GM04503 (cell line): ENCODE data around the gene PEX3.
A peak's percentile ranks its signal among the peaks of the same experiment; 100 is the strongest.
"Not testable (repeated sequence)": the region's sequence is repeated elsewhere in the genome, so short reads cannot be mapped to it uniquely, and the experiment has no call there.

ENCODE experiments used
- DNase-seq: peaks from one replicate; pipeline ENCODE4 v3.0.0-alpha.2; 2012; ENCODE audit warnings: low read depth

The PEX3 gene

DNA sequence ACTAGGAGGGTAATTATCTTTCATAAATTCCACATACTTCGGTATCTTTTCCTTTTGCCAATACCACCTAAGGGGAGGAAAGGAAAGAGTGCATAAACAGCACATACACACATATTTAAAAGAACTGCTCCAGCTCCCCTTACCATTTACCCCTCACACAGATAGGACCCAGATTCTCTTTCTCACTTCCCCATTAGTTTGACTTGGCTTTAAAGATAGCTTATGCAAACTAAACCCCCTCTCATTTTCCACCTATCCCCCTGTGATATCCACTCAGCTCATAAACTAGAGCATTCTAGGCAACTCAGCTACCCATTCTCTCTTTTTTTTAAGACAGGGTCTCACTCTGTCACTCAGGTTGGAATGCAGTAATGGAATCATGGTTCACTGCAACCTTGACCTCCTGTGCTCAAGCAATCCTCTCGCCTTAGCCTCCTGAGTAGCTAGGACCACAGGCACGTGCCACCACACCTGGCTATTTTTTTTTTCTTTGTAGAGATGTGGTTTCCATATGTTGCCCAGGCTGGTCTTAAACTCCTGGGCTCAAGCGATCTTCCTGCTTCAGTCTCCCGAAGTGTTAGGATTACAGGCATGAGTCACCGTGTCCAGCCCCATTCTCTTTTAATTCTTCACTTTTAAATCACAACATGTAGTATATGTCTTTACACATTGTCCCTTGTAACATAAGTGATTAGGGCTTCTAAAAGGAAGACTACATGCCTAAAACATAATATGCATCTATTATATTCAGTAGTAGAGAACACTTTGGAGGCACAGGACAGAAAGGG lies 56.9 kb downstream of the PEX3 start:
- DNase-seq: no peak

GRCh38 chr6:143510326-143510725 lies 59.7 kb downstream of the PEX3 start:
- DNase-seq: not testable (repeated sequence)

DNA sequence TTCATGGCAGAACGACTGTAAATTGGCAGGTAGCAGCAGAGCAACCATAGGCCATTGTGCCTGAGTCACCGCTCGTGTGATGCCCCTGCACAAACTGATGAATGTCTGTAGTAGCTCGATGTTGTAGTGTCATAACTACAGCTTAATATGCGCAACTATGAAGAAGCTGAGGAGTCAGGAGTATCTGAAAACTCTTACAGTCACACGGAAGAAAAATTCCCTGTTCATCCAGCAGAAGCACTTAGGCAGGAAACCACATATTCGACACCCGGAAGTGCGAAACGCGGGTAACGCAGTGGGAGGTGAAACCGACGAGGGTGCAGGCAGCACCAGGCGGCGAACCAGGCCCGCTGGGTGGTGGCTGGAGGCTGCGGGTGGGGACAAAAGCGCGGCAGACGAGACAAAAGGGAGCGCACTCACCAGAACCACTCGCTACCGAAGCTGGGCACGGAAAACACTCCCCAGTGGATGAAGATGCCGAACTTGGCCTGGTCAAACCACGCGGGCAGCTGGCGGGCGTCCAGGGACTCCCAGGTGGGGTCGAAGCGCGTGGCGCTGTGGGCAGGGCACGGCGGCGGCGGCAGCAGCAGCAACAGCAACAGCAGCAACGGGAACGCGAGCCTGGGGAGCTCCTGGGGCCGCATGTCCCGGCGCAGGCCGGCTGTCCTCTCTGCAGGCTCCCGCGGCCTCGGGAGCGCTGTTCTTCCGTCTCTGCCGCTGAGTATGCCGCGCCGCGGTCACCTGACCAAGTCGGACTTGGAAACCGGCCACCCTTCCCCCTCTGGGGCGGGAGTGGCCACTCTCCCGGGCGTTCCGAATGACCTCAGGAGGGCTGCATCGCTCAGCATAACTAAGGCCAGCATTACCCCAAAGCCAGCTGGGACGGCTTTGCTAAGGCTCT lies 60.6 kb downstream of the PEX3 start, which contains the start of gene FUCA2:
TSS of gene FUCA2 (minus strand) at position 730 of the 901 bp plus-strand sequence. CDS start at position 644, 86 bp downstream.
- peak; percentile 57 for DNase-seq

- no peak for DNase-seq
Observed at GRCh38 chr6:143513410-143513809, 62.8 kb downstream of the PEX3 start.

- peak; percentile 23 for DNase-seq
Observed at GRCh38 chr6:143515061-143515760, 64.6 kb downstream of the PEX3 start.

DNA sequence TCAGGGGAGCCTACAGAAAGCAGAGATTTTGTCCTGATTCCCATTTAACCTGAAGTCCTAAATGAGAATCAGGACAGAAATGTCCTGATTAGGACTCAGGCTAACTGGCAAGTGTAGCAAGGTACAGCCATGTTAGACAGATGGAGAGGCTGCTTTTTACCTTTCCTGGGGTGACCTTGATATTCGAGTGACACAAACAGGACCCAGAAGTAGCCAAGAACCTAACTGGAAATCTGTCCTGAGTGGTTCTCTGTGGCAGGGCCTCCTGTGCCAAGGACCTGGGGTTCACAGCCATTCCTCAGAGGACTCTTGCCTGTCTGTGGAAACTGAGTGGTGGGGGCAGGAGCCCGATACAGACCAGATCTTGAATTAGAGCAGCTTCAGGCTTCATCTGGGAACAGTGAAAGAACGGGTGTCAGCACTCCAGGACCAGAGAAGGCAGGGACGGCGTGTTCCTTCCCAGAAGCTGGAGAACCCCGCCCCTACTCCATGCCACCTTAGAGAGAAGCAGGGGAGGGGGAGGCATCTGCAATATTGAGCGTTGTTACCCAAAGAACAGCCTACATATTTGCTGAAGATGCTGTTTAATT lies 65.3 kb downstream of the PEX3 start:
- DNase-seq: no peak

DNA sequence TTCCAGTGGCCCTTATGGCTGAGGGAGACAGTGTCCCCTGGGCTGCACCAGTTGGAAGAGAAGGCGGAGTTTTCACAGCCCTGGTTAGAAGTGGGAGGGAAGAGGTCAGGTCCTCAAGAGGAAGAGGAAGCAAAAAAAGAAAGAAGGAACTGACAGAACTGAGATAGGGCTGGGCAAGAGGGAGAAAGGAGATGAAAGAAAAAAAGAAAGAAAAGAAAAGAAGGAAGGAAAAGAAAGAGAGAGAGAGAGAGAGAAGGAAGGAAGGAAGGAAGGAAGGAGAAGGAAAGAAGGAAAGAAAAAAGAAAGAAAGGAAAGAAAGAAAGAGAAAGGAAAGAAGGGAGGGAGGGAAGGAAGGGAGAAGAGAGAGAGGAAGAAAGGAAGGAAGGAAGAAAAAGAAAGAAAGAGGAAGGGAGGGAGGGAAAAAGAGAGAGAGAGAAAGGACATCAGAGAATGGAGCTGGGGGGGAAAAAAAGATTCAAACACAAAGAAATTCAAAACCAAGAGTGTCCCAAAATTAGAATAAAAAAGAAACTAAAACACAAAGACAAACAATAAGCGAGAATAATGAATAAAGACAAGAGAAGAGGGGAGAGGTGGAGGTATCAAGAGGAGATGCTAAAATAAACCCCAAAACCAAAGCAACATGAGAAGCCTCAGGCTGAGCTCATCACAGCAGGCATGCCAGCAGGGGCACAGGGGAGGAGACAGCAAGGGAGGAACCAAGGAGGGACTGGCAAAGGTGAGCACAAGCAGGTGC lies 66.3 kb downstream of the PEX3 start:
- no peak for DNase-seq

GRCh38 chr6:143517447-143517773 lies 66.8 kb downstream of the PEX3 start:
- DNase-seq: no peak

- DNase-seq: no peak
Observed at GRCh38 chr6:143522039-143522600, 71.5 kb downstream of the PEX3 start.

GRCh38 chr6:143525356-143525755 lies 74.8 kb downstream of the PEX3 start:
- DNase-seq: no peak

DNA sequence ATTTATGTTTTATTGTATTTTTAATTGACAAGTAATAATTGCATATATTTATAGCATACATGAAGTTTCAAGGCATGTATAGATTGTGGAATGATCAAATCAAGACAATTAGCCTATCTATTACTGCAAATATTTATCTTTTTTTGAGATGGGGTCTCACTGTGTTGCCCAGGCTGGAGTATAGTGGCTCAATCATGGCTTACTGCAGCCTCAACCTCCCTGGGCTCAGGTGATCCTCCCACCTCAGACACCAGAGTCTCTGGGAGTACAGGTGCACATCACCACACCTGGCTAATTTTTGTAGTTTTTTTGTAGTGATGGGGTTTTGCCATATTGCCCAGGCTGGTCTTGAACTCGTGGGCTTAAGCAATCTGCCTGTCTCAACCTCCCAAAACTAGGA lies 77.1 kb downstream of the PEX3 start:
- DNase-seq: no peak

GRCh38 chr6:143528164-143528811 lies 77.7 kb downstream of the PEX3 start:
- no peak for DNase-seq

- no peak for DNase-seq
Observed at GRCh38 chr6:143529095-143529494, 78.5 kb downstream of the PEX3 start.

GRCh38 chr6:143531720-143532499 lies 81.3 kb downstream of the PEX3 start:
- no peak for DNase-seq

DNA sequence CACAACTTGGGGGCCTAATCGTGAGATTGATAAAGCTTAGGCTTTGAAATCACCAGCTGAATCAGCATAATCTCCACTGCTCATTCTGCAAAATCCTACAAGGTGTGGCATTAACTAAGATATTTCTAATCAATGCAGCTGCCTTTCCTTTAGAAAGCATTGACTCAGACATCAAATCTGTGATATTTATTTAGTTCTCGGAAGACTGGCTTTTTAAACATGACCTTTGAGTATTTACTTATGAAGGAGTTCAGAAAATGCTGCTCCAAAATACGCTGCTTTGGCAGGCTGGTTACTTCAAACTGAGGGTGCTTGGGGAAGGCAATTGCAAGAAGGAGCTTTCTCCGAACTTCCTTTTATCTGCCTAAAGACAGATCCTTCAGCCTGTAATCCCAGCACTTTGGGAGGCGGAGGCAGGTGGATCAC lies 84.6 kb downstream of the PEX3 start:
- DNase-seq: no peak

GRCh38 chr6:143536461-143536865 lies 85.9 kb downstream of the PEX3 start:
- DNase-seq: no peak

DNA sequence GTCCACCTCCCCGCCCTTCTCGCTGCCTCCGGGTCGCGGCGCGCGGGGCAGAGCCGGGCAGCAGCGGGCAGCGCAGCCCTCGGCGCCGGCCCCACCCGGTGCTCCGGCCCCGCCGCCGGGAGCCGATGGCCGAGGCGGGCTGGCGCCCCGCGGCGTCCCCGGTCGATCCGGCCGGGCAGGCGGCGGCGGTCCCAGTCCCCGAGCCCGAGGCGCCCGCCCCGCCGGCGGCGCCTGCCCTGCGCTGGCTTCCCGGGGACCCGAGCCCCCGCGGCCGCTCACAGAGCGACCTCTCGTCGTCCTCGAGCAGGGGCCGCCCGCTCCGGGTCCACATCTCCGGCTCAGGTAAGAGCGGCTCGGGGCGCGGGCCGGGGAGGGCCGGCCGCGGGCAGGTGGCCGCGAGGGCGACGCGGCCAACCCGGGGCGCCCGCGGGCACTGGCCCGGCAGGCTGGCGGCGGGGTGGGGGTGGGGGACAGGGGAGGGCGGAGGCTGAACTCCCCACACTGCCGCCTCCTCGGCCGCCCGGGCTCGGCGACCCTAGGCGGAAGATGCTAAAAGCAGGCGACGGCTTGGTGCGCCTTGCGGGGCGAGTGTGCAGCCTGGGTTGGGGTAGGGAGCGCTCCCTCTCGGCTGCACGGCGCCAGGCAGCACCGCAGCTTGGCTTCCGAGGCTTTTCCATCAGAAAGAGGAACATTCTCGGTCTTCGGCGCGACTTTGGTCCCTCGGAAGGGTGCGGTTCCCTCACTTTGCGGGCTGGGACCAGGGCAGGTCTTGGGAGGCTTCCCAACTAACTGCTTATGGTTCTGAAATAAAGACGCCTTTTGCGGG lies 86.5 kb downstream of the PEX3 start:
- DNase-seq: no peak

DNA sequence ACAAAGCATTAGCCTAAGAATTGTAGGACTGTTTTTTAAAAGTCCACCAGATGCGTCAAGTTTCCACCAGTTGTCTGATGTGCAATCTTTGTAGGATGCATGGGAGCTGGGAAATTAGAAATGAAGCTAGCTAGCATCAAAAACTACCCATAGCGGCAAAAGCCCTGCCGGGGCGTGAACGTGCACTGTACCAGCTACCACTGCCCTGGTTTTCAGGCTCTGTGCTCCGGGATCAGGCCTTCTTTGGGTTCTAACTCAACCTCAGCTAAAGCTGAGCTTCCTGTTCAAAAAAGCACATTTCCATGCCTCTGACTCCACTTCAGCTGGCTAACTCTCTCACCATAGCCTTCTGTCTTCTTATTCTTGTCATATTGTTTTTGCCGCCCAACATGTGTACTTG lies 87.8 kb downstream of the PEX3 start:
- no peak for DNase-seq

DNA sequence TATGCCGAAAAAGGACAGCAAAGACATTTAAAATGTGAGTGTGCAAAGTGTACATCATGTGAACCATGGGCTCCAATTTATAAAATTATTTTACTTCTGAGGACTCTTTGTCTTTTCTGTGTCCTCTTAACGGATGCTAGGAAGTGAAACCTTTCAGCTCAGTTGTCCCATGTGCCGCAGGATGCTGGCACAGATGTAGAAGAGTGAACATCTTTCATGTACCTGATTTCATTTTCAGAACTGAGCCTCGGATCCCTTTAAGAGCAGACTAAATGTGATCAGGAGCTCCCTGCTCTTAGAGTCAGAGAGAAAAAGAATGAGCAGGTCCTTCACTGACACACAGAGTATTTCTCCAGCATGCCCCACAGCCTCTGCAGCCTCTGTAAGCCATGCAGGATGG lies 88.5 kb downstream of the PEX3 start:
- no peak for DNase-seq
